A673 (cell line): Measurements from ENCODE around the gene PARP16. TPM values are rescaled to one million over a fixed set of nuclear protein-coding genes. Genes with fewer than 3 reads are reported as not detected.
"Not testable (repeated sequence)": the region's sequence is repeated elsewhere in the genome, so short reads cannot be mapped to it uniquely, and the experiment has no call there.

Experiments
- BruUV-seq: library from RNA; stranded (reverse); fragments of 400-500 nt; replicated peaks from 2 replicates; lab custom pipeline; 2021; lab: Mats Ljungman, UMichigan
- CTCF ChIA-PET: fragments of 300-600 bp; sonication (Branson Sonifier 250); formaldehyde crosslinking; loops from one replicate; lab custom pipeline; 2022; ENCODE audit warnings: antibody characterized with exemption; lab: Charles Lee
- POLR2A ChIA-PET: fragments of 300-600 bp; sonication (Branson Sonifier 250); formaldehyde crosslinking; loops from one replicate; lab custom pipeline; 2022; ENCODE audit warnings: antibody characterized with exemption; ENCODE audit not compliant: low non-redundant PET; lab: Charles Lee
- DNase-seq: peaks from one replicate; pipeline ENCODE4 v3.0.0-alpha.2; 2015; ENCODE audit warnings: low spot score
- H3K27ac ChIP-seq: fragments of 200-600 bp; sonication (generic); 2 replicates; pipeline ENCODE4 v1.5.1; 2016; ENCODE audit warnings: mixed run types, low read depth, mild to moderate bottlenecking, mixed read lengths, antibody characterized with exemption, low read length; ENCODE audit not compliant: poor library complexity, severe bottlenecking
- H3K27me3 ChIP-seq: fragments of 200-600 bp; sonication (generic); replicated peaks from 2 replicates; pipeline ENCODE4 v1.6.1; 2017; ENCODE audit warnings: mixed run types, low read depth, mild to moderate bottlenecking, mixed read lengths, antibody characterized with exemption, low read length; ENCODE audit not compliant: insufficient read depth, poor library complexity
- H3K36me3 ChIP-seq: fragments of 200-600 bp; sonication (generic); 2 replicates; pipeline ENCODE4 v1.6.1; 2016; ENCODE audit warnings: mixed run types, mild to moderate bottlenecking, mixed read lengths, antibody characterized with exemption, low read length; ENCODE audit not compliant: insufficient read depth, poor library complexity, severe bottlenecking
- H3K4me1 ChIP-seq: fragments of 200-600 bp; sonication (generic); 2 replicates; pipeline ENCODE4 v1.6.1; 2017; ENCODE audit warnings: mixed run types, mild to moderate bottlenecking, mixed read lengths, antibody characterized with exemption, low read length; ENCODE audit not compliant: insufficient read depth, poor library complexity, severe bottlenecking
- H3K4me3 ChIP-seq: fragments of 200-600 bp; sonication (generic); 2 replicates; pipeline ENCODE4 v1.5.1; 2016; ENCODE audit warnings: low read depth, mixed run types, mild to moderate bottlenecking, mixed read lengths, low read length; ENCODE audit not compliant: poor library complexity, severe bottlenecking
- H3K9me3 ChIP-seq: fragments of 200-600 bp; sonication (generic); 2 replicates; pipeline ENCODE4 v1.6.1; 2016; ENCODE audit warnings: mixed run types, low read depth, mild to moderate bottlenecking, mixed read lengths, antibody characterized with exemption, low read length; ENCODE audit not compliant: poor library complexity, severe bottlenecking
- EZH2 ChIP-seq: fragments of 200-600 bp; sonication (generic); IDR thresholded peaks from 2 replicates; pipeline ENCODE4 v1.6.1; 2017; ENCODE audit warnings: borderline replicate concordance, low read depth, mild to moderate bottlenecking, mixed read lengths, antibody characterized with exemption, low read length; ENCODE audit not compliant: poor library complexity, severe bottlenecking
- intact Hi-C: fragments of 100-400 bp; cut with micrococcal nuclease; formaldehyde crosslinking; loops from one replicate; pipeline ENCODE4 v1.10.0; 2022; ENCODE audit not compliant: unreplicated experiment
- total RNA-seq: library from RNA; stranded (reverse); gene quantifications from 2 replicates; pipeline ENCODE4 v1.2.3, GENCODE V29; 2021
- TF ChIP-seq, protein P1 (sequence below): fragments of 300-800, 200-600 bp; sonication (generic); conservative IDR thresholded peaks from 2 replicates; pipeline ENCODE4 v1.5.1; 2017; ENCODE audit warnings: low read depth, mild to moderate bottlenecking, antibody characterized with exemption, low read length, moderate library complexity, mixed read lengths

PARP16 gene
- total RNA-seq, 1 experiment from 2014 or later, result 5.7 TPM

DNA sequence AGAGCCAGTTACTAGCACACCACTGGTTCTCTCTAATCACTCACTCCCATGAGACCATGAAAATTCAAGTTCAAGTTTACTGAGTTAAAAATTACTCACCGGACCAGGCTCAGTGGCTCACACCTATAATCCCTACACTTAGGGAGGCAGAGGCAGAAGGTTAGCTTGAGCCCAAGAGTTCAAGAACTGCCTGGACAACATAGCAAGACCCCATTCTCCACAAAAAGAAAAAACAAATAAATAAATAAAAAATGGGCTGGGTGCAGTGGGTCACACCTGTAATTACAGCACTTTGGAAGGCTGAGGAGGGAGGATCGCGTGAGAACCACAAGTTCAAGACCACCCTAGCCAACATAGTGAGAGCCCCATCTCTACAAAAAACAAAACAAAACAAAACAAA, 54.2 kb downstream of the PARP16 start:
- Histone ChIP-seq H3K27me3 (no peaks in the 10 kb centered on the region), H3K27ac (no peak overlapping the region), H3K4me1 (no peaks in the 10 kb centered on the region), H3K36me3 (no peaks in the 10 kb centered on the region), H3K9me3 (no peaks in the 10 kb centered on the region), H3K4me3 (no peak overlapping the region)
- POLR2A ChIA-PET, result no interaction called here
- CTCF ChIA-PET, result no interaction called here
- no peak for TF ChIP-seq EZH2
- TF ChIP-seq, protein P1, sequence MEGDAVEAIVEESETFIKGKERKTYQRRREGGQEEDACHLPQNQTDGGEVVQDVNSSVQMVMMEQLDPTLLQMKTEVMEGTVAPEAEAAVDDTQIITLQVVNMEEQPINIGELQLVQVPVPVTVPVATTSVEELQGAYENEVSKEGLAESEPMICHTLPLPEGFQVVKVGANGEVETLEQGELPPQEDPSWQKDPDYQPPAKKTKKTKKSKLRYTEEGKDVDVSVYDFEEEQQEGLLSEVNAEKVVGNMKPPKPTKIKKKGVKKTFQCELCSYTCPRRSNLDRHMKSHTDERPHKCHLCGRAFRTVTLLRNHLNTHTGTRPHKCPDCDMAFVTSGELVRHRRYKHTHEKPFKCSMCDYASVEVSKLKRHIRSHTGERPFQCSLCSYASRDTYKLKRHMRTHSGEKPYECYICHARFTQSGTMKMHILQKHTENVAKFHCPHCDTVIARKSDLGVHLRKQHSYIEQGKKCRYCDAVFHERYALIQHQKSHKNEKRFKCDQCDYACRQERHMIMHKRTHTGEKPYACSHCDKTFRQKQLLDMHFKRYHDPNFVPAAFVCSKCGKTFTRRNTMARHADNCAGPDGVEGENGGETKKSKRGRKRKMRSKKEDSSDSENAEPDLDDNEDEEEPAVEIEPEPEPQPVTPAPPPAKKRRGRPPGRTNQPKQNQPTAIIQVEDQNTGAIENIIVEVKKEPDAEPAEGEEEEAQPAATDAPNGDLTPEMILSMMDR, result no peak
- intact Hi-C loops, result no loop called here
- DNase-seq, result no peak
- BruUV-seq, result no TSS peak

DNA sequence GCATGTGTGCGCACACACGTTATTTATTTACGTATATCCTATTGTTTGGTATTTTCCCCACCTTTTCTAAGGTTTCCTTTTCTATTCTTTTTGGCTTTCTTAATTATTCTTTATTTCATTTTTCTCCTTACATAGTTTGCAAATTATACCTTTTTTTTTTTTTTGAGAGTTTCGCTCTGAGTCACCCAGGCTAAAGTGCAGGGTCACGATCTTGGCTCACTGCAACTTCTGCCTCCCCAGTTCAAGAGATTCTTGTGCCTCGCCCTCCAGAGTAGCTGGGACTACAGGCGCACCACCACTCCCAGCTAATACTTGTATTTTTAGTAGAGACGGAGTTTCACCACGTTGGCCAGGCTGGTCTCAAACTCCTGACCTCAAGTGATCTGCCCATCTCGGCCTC, 55.4 kb downstream of the PARP16 start:
- BruUV-seq, result no TSS peak
- CTCF ChIA-PET, result no interaction called here
- TF ChIP-seq EZH2, result no peak
- TF ChIP-seq, protein P1, result no peak

DNA sequence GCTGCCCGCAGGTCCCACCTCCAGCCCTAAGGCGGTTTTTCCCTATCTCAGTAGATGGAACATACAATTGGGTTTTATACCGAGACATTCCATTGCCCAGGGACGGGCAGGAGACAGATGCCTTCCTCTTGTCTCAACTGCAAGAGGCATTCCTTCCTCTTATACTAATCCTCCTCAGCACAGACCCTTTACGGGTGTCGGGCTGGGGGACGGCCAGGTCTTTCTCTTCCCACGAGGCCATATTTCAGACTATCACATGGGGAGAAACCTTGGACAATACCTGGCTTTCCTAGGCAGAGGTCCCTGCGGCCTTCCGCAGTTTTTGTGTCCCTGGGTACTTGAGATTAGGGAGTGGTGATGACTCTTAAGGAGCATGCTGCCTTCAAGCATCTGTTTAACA, 59.8 kb downstream of the PARP16 start:
- CTCF ChIA-PET, H3K27me3 ChIP-seq, POLR2A ChIA-PET, intact Hi-C loops, DNase-seq, H3K4me3 ChIP-seq, BruUV-seq, H3K9me3 ChIP-seq, H3K4me1 ChIP-seq, H3K36me3 ChIP-seq, H3K27ac ChIP-seq: not testable (repeated sequence)

More for the DNA sequence above, 55.4 kb downstream of the PARP16 start:
- Histone ChIP-seq H3K36me3 (no peaks in the 10 kb centered on the region), H3K4me1 (no peaks in the 10 kb centered on the region), H3K27me3 (no peaks in the 10 kb centered on the region), H3K27ac (no peak overlapping the region), H3K4me3 (no peak overlapping the region), H3K9me3 (no peaks in the 10 kb centered on the region)
- intact Hi-C loops, result no loop called here
- DNase-seq, result no peak
- POLR2A ChIA-PET, result no interaction called here

DNA sequence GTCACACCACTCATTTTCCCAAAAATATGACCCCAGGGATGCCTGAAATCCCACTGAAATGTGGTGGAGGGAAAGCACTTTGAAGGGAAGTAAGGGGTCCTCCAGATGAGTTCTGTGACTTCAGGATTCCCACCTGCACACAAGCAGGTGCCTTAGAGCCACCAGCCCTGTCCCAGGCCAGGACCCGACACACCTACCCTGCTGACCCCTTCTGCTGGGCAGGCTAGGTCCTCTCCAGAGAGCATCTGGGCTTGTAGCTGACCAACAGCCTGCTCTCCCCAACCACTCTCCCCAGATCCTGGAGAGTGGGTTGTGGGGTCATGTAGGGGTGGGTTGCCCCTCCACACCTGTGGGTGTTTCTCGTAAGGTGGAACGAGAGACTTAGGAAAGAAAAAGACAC, 60.5 kb downstream of the PARP16 start:
- BruUV-seq, result no TSS peak
- Histone ChIP-seq H3K4me3 (no peak overlapping the region), H3K4me1 (no peaks in the 10 kb centered on the region), H3K36me3 (no peaks in the 10 kb centered on the region), H3K9me3 (no peaks in the 10 kb centered on the region), H3K27ac (no peak overlapping the region), H3K27me3 (no peaks in the 10 kb centered on the region)
- no peak for DNase-seq
- CTCF ChIA-PET, result no interaction called here
- intact Hi-C loops, result no loop called here
- TF ChIP-seq, protein P1, result no peak
- TF ChIP-seq EZH2, result no peak
- POLR2A ChIA-PET, result no interaction called here
